GM23338 (cell line): ENCODE data around the gene LNX1. TPM values are rescaled to one million over a fixed set of nuclear protein-coding genes. Genes with fewer than 3 reads are reported as not detected.

Source experiments
- ATAC-seq: fragments of 200-7000 bp; cut with Tn5 transposase; 3 replicates; pipeline ENCODE4 v1.9.1; 2020
- DNase-seq: peaks from one replicate; pipeline ENCODE4 v3.0.0-alpha.2; 2015; ENCODE audit warnings: low spot score
- H2AFZ ChIP-seq: fragments of 200-600 bp; sonication (generic); 2 replicates; pipeline ENCODE4 v1.8.0; 2016; ENCODE audit warnings: antibody characterized with exemption, mild to moderate bottlenecking, moderate library complexity
- H3F3A ChIP-seq: fragments of 200-600 bp; sonication (generic); replicated peaks from 2 replicates; pipeline ENCODE4 v1.8.0; 2017; ENCODE audit warnings: antibody characterized with exemption, mixed run types, low read depth
- H3K27ac ChIP-seq: fragments of 200-600 bp; sonication (generic); 2 replicates; pipeline ENCODE4 v1.6.1; 2016; ENCODE audit warnings: low read depth
- H3K27me3 ChIP-seq: fragments of 200-600 bp; sonication (generic); 2 replicates; pipeline ENCODE4 v1.8.0; 2016; ENCODE audit warnings: mild to moderate bottlenecking, mixed run types, moderate library complexity; ENCODE audit not compliant: insufficient read depth
- H3K36me3 ChIP-seq: fragments of 200-600 bp; sonication (generic); 2 replicates; pipeline ENCODE4 v1.8.0; 2016; ENCODE audit warnings: mild to moderate bottlenecking; ENCODE audit not compliant: insufficient read depth
- H3K4me1 ChIP-seq: fragments of 200-600 bp; sonication (generic); 2 replicates; pipeline ENCODE4 v1.8.0; 2016; ENCODE audit warnings: mild to moderate bottlenecking, moderate library complexity; ENCODE audit not compliant: insufficient read depth
- H3K4me2 ChIP-seq: fragments of 200-600 bp; sonication (generic); 2 replicates; pipeline ENCODE4 v1.7.1; 2017; ENCODE audit warnings: mixed run types
- H3K4me3 ChIP-seq: fragments of 200-600 bp; sonication (generic); 2 replicates; pipeline ENCODE4 v1.6.1; 2016; ENCODE audit warnings: mixed run types
- H3K79me2 ChIP-seq: fragments of 200-600 bp; sonication (generic); replicated peaks from 2 replicates; pipeline ENCODE4 v1.8.0; 2017; ENCODE audit warnings: mild to moderate bottlenecking; ENCODE audit not compliant: insufficient read depth
- H3K9me2 ChIP-seq: fragments of 200-600 bp; sonication (generic); 2 replicates; pipeline ENCODE4 v1.8.0; 2017; ENCODE audit not compliant: insufficient read depth
- H4K20me1 ChIP-seq: fragments of 200-600 bp; sonication (generic); replicated peaks from 2 replicates; pipeline ENCODE4 v1.8.0; 2017; ENCODE audit warnings: mild to moderate bottlenecking; ENCODE audit not compliant: insufficient read depth
- H3K27ac Mint-ChIP-seq: 2 replicates; pipeline ENCODE4 v1.8.0; 2020; ENCODE audit warnings: inconsistent platforms, mild to moderate bottlenecking, moderate library complexity, mixed read lengths
- H3K27me3 Mint-ChIP-seq: 3 replicates; pipeline ENCODE4 v1.8.0; 2022; ENCODE audit warnings: low read depth, mild to moderate bottlenecking, moderate library complexity, mixed read lengths, inconsistent platforms; ENCODE audit not compliant: insufficient read depth, poor library complexity
- H3K36me3 Mint-ChIP-seq: 3 replicates; pipeline ENCODE4 v1.8.0; 2021; ENCODE audit warnings: low read depth, mild to moderate bottlenecking, inconsistent platforms, moderate library complexity, mixed read lengths
- H3K4me1 Mint-ChIP-seq: 3 replicates; pipeline ENCODE4 v1.8.0; 2020; ENCODE audit warnings: mild to moderate bottlenecking, inconsistent platforms, mixed read lengths
- H3K4me3 Mint-ChIP-seq: 3 replicates; pipeline ENCODE4 v1.8.0; 2021; ENCODE audit warnings: moderate library complexity, mild to moderate bottlenecking, inconsistent platforms, mixed read lengths
- H3K9me3 Mint-ChIP-seq: 3 replicates; pipeline ENCODE4 v1.8.0; 2020; ENCODE audit warnings: moderate library complexity, mild to moderate bottlenecking, inconsistent platforms, mixed read lengths
- NANOG ChIP-seq: IDR thresholded peaks from 2 replicates; pipeline ENCODE4 v1.6.1; 2016; ENCODE audit warnings: antibody characterized with exemption, borderline replicate concordance
- POLR2AphosphoS5 ChIP-seq: IDR thresholded peaks from 2 replicates; pipeline ENCODE4 v1.6.1; 2016; ENCODE audit warnings: antibody characterized with exemption, low read depth
- REST ChIP-seq: IDR thresholded peaks from one replicate; pipeline ENCODE4 v1.6.1; 2018; ENCODE audit warnings: antibody characterized with exemption; ENCODE audit not compliant: unreplicated experiment
- STAT1 ChIP-seq: IDR thresholded peaks from one replicate; pipeline ENCODE4 v1.6.1; 2016; ENCODE audit warnings: antibody characterized with exemption; ENCODE audit not compliant: unreplicated experiment
- ZNF331 ChIP-seq: fragments of 250-450 bp; sonication (Bioruptor Pico); IDR thresholded peaks from 2 replicates; pipeline ENCODE4 v1.5.0; 2020; ENCODE audit warnings: low read depth, mild to moderate bottlenecking, moderate library complexity
- polyA plus RNA-seq: library from polyadenylated mRNA; unstranded; fragments of >200 nt; fragmentation: Nextera tagmentation; extraction: Ambion mirVana; gene quantifications from 2 replicates; pipeline ENCODE4 v1.2.1, GENCODE V29; 2016
- total RNA-seq: library from RNA; depleted of rRNA; stranded (reverse); fragments of >200 nt; shearing (Covaris generic); gene quantifications from 2 replicates; pipeline ENCODE4 v1.2.3, GENCODE V29; 2014
- TF ChIP-seq, protein P1 (sequence below): fragments of 250-450 bp; sonication (Bioruptor Pico); IDR thresholded peaks from 2 replicates; pipeline ENCODE4 v1.5.0; 2020; ENCODE audit warnings: mild to moderate bottlenecking, moderate library complexity
- TF ChIP-seq, protein P2 (sequence below), 2 experiments: fragments of 200-600 bp in 1 of 2; sonication (generic) in 1 of 2; conservative IDR thresholded peaks; 2 replicates each; pipeline versions ENCODE4 v1.5.1 to v1.6.1; 2016 to 2017; ENCODE audit warnings: antibody characterized with exemption in 2 of 2, low read depth in 2 of 2, mild to moderate bottlenecking in 2 of 2, moderate library complexity in 1 of 2
- TF ChIP-seq, protein P3 (sequence below): IDR thresholded peaks from 2 replicates; pipeline ENCODE4 v1.6.1; 2016; ENCODE audit warnings: antibody characterized with exemption

The LNX1 gene
- total and polyA plus RNA-seq, 2 experiments from 2014 or later = 5.4 to 6.4 TPM

GRCh38 chr4:53511014-53511413 is 80.3 kb downstream of the LNX1 start:
- no peak overlapping the region for H3K4me3 ChIP-seq
- H3K27me3 Mint-ChIP-seq = peaks cover 6% of the 10 kb centered on the region
- no peaks in the 10 kb centered on the region for H3K36me3 Mint-ChIP-seq
- no peak for TF ChIP-seq POLR2AphosphoS5
- no peak for TF ChIP-seq STAT1
- TF ChIP-seq ZNF331 (CRISPR knock-in tag) = no peak
- TF ChIP-seq, protein P1, sequence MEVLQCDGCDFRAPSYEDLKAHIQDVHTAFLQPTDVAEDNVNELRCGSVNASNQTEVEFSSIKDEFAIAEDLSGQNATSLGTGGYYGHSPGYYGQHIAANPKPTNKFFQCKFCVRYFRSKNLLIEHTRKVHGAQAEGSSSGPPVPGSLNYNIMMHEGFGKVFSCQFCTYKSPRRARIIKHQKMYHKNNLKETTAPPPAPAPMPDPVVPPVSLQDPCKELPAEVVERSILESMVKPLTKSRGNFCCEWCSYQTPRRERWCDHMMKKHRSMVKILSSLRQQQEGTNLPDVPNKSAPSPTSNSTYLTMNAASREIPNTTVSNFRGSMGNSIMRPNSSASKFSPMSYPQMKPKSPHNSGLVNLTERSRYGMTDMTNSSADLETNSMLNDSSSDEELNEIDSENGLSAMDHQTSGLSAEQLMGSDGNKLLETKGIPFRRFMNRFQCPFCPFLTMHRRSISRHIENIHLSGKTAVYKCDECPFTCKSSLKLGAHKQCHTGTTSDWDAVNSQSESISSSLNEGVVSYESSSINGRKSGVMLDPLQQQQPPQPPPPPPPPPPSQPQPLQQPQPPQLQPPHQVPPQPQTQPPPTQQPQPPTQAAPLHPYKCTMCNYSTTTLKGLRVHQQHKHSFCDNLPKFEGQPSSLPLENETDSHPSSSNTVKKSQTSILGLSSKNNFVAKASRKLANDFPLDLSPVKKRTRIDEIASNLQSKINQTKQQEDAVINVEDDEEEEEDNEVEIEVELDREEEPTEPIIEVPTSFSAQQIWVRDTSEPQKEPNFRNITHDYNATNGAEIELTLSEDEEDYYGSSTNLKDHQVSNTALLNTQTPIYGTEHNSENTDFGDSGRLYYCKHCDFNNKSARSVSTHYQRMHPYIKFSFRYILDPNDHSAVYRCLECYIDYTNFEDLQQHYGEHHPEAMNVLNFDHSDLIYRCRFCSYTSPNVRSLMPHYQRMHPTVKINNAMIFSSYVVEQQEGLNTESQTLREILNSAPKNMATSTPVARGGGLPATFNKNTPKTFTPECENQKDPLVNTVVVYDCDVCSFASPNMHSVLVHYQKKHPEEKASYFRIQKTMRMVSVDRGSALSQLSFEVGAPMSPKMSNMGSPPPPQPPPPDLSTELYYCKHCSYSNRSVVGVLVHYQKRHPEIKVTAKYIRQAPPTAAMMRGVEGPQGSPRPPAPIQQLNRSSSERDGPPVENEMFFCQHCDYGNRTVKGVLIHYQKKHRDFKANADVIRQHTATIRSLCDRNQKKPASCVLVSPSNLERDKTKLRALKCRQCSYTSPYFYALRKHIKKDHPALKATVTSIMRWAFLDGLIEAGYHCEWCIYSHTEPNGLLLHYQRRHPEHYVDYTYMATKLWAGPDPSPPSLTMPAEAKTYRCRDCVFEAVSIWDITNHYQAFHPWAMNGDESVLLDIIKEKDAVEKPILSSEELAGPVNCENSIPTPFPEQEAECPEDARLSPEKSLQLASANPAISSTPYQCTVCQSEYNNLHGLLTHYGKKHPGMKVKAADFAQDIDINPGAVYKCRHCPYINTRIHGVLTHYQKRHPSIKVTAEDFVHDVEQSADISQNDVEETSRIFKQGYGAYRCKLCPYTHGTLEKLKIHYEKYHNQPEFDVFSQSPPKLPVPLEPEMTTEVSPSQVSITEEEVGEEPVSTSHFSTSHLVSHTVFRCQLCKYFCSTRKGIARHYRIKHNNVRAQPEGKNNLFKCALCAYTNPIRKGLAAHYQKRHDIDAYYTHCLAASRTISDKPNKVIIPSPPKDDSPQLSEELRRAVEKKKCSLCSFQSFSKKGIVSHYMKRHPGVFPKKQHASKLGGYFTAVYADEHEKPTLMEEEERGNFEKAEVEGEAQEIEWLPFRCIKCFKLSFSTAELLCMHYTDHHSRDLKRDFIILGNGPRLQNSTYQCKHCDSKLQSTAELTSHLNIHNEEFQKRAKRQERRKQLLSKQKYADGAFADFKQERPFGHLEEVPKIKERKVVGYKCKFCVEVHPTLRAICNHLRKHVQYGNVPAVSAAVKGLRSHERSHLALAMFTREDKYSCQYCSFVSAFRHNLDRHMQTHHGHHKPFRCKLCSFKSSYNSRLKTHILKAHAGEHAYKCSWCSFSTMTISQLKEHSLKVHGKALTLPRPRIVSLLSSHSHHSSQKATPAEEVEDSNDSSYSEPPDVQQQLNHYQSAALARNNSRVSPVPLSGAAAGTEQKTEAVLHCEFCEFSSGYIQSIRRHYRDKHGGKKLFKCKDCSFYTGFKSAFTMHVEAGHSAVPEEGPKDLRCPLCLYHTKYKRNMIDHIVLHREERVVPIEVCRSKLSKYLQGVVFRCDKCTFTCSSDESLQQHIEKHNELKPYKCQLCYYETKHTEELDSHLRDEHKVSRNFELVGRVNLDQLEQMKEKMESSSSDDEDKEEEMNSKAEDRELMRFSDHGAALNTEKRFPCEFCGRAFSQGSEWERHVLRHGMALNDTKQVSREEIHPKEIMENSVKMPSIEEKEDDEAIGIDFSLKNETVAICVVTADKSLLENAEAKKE = no peak
- TF ChIP-seq, protein P2, sequence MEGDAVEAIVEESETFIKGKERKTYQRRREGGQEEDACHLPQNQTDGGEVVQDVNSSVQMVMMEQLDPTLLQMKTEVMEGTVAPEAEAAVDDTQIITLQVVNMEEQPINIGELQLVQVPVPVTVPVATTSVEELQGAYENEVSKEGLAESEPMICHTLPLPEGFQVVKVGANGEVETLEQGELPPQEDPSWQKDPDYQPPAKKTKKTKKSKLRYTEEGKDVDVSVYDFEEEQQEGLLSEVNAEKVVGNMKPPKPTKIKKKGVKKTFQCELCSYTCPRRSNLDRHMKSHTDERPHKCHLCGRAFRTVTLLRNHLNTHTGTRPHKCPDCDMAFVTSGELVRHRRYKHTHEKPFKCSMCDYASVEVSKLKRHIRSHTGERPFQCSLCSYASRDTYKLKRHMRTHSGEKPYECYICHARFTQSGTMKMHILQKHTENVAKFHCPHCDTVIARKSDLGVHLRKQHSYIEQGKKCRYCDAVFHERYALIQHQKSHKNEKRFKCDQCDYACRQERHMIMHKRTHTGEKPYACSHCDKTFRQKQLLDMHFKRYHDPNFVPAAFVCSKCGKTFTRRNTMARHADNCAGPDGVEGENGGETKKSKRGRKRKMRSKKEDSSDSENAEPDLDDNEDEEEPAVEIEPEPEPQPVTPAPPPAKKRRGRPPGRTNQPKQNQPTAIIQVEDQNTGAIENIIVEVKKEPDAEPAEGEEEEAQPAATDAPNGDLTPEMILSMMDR (conservative IDR thresholded peaks at IDR 0.05; ENCODE audit: low read depth in 2 of 2) = no peak
- TF ChIP-seq REST = no peak
- no peak for TF ChIP-seq NANOG
- TF ChIP-seq, protein P3, sequence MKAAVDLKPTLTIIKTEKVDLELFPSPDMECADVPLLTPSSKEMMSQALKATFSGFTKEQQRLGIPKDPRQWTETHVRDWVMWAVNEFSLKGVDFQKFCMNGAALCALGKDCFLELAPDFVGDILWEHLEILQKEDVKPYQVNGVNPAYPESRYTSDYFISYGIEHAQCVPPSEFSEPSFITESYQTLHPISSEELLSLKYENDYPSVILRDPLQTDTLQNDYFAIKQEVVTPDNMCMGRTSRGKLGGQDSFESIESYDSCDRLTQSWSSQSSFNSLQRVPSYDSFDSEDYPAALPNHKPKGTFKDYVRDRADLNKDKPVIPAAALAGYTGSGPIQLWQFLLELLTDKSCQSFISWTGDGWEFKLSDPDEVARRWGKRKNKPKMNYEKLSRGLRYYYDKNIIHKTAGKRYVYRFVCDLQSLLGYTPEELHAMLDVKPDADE = no peak
- no peaks in the 10 kb centered on the region for H3F3A ChIP-seq
- no peaks in the 10 kb centered on the region for H4K20me1 ChIP-seq
- ATAC-seq = no peak
- no peaks in the 10 kb centered on the region for H3K27me3 ChIP-seq
- no peak overlapping the region for H3K4me3 Mint-ChIP-seq
- H3K4me1 Mint-ChIP-seq = no peaks in the 10 kb centered on the region
- no peaks in the 10 kb centered on the region for H3K79me2 ChIP-seq
- no peak overlapping the region for H2AFZ ChIP-seq
- no peak overlapping the region for H3K27ac Mint-ChIP-seq
- H3K27ac ChIP-seq = no peak overlapping the region
- H3K9me3 Mint-ChIP-seq = no peaks in the 10 kb centered on the region; the same call in 2 of the 3 replicates
- no peaks in the 10 kb centered on the region for H3K4me1 ChIP-seq
- H3K36me3 ChIP-seq = no peaks in the 10 kb centered on the region
- no peak overlapping the region for H3K4me2 ChIP-seq
- H3K9me2 ChIP-seq = peaks cover 17% of the 10 kb centered on the region
- no peak for DNase-seq
